Kidney capillary endothelial cell (primary cell): Measurements from ENCODE around the gene CCDC24.

Experiments
- DNase-seq: peaks from one replicate; pipeline ENCODE4 v3.0.0-alpha.2; 2018; ENCODE audit warnings: low spot score

The CCDC24 gene

DNA sequence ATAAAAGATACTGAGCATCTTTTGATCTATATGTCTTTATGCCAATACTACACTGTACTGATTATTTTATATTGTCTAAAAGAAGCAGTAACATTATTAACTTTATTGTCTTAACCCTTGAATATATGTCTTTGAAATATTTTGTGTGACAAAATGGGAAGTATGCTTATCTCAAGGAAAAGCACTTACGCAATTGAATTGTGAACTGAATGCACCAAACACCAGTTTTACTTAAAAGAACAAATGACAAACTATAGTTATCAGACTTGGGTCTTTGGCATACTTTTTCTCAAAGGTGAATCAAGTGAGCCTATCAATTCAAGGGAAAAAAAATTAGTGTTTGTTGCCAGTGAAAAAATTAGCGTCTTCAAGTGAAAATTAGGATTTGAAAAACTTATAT lies 49.0 kb downstream of the CCDC24 start:
- no peak for DNase-seq

- DNase-seq: no peak
Observed at GRCh38 chr1:44040846-44041245, 49.4 kb downstream of the CCDC24 start.

- no peak for DNase-seq
Observed at GRCh38 chr1:44043176-44044070, 52.0 kb downstream of the CCDC24 start.

DNA sequence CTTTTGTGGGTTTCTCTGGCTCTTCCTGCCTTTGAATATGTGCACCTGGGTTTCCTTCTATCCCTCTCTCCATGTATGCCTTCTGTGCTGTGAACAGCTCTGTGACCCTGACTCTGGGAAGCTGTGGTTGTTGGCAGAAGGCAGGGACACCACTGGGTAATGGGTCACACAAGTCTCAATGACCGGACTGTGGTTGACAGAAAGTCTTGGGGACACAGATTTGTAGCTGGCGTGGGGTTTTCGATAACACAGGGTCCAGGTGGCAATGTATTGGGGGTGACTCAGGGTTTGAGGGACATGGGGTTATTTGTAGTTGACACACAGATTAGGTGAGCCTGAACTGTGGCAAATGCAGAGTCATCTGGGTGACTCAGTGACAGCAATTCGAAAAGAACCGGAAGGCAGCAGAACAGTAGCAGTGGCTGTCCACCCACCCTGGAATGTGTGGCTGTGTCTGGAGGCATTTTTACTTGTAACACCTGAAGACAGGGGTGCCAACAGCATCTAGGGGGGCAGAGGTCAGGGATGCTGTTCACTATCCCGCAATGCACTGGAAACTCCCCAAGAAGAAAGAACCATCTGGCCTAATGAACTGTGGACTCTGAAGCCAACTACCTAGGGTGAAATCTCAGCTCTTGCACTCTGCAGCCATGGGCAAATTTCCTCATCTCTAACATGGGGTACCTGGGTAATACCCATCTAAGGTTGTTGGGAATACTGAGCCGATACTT lies 52.8 kb downstream of the CCDC24 start:
- DNase-seq: no peak

DNA sequence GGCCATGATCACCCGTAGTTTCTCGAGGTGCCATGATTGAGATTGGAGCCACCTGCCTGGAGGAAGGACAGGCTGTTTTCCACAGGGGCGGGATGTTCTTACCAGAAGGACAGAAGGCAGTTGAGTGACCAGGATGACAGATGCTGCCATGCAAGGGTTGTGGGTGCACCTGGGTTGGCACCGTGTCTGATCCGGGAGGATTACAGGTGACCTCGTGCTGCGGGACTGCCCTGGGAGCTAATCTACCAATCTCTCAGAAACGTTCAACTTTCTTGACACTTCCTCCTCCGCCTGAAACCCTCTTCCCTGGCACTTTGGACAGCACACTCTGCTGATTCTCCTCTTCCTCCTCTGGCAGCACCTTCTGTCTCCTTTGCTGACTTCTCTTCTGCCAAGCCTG lies 53.7 kb downstream of the CCDC24 start:
- DNase-seq: no peak
